CD14-positive monocyte (primary cell): ENCODE measurements around the gene UTS2B. TPM values are rescaled to one million over a fixed set of nuclear protein-coding genes. Genes with fewer than 3 reads are reported as not detected.
A peak's percentile ranks its signal among the peaks of the same experiment; 100 is the strongest.

Experiments
- DNase-seq, 3 donors: peaks; one replicate each; pipeline ENCODE4 v3.0.0-alpha.2; 2011 to 2022
- H2AFZ ChIP-seq: 2 replicates; pipeline ENCODE4 v1.6.0; 2012; ENCODE audit warnings: mild to moderate bottlenecking, low read depth, low read length, inconsistent platforms; ENCODE audit not compliant: insufficient read depth, poor library complexity, severe bottlenecking
- H3K27ac ChIP-seq, 2 donors: 1 replicate in 1 of 2; 2 replicates in 1 of 2; pipeline ENCODE4 v1.5.1; 2012 to 2013; ENCODE audit warnings: low read length in 2 of 2, control low read depth in 1 of 2, inconsistent platforms in 1 of 2, low read depth in 1 of 2, mild to moderate bottlenecking in 1 of 2
- H3K27me3 ChIP-seq, 2 donors: one replicate each; pipeline versions ENCODE4 v1.6.0 to v1.6.1; 2011 to 2013; ENCODE audit warnings: low read length in 2 of 2; ENCODE audit not compliant: control insufficient read depth in 2 of 2, insufficient read depth in 2 of 2
- H3K36me3 ChIP-seq, 2 donors: replicated peaks in 1 of 2; 1 replicate in 1 of 2; 2 replicates in 1 of 2; pipeline versions ENCODE4 v1.5.1 to v1.6.1; 2012 to 2013; ENCODE audit warnings: low read length in 2 of 2, control low read depth in 1 of 2, inconsistent platforms in 1 of 2, mild to moderate bottlenecking in 1 of 2; ENCODE audit not compliant: insufficient read depth in 2 of 2, control insufficient read depth in 1 of 2
- H3K4me1 ChIP-seq, 2 donors: 1 replicate in 1 of 2; 2 replicates in 1 of 2; pipeline versions ENCODE4 v1.5.1 to v1.6.1; 2012 to 2013; ENCODE audit warnings: low read length in 2 of 2, control low read depth in 1 of 2, inconsistent platforms in 1 of 2, mild to moderate bottlenecking in 1 of 2, moderate library complexity in 1 of 2; ENCODE audit not compliant: insufficient read depth in 2 of 2, control insufficient read depth in 1 of 2
- H3K4me2 ChIP-seq: replicated peaks from 2 replicates; pipeline ENCODE3; 2012; ENCODE audit warnings: low read length, moderate library complexity, mild to moderate bottlenecking; ENCODE audit not compliant: poor library complexity, severe bottlenecking; ENCODE audit errors: extremely low read depth
- H3K4me3 ChIP-seq, 3 experiments: fragments of 200-600 bp in 1 of 3; sonication (generic) in 1 of 3; replicated peaks in 1 of 3; 1 replicate in 2 of 3; 2 replicates in 1 of 3; pipeline ENCODE4 v1.5.1; 2011 to 2013; ENCODE audit warnings: low read length in 3 of 3, mild to moderate bottlenecking in 3 of 3, control low read depth in 2 of 3, low read depth in 2 of 3, inconsistent platforms in 1 of 3, moderate library complexity in 1 of 3
- H3K79me2 ChIP-seq: 2 replicates; pipeline ENCODE4 v1.6.0; 2012; ENCODE audit warnings: mild to moderate bottlenecking, control low read depth, inconsistent platforms, low read length, moderate library complexity; ENCODE audit not compliant: insufficient read depth
- H3K9ac ChIP-seq: 2 replicates; pipeline ENCODE4 v1.6.0; 2017; ENCODE audit warnings: low read length, mild to moderate bottlenecking; ENCODE audit not compliant: insufficient read depth, poor library complexity, severe bottlenecking
- H3K9me3 ChIP-seq, 2 donors: replicated peaks in 1 of 2; 1 replicate in 1 of 2; 2 replicates in 1 of 2; pipeline versions ENCODE4 v1.5.1 to v1.6.1; 2012 to 2013; ENCODE audit warnings: low read length in 2 of 2, control low read depth in 1 of 2; ENCODE audit not compliant: control insufficient read depth in 1 of 2, insufficient read depth in 1 of 2
- H4K20me1 ChIP-seq: 2 replicates; pipeline ENCODE4 v1.6.0; 2012; ENCODE audit warnings: mild to moderate bottlenecking, low read length, control low read depth, moderate library complexity; ENCODE audit not compliant: insufficient read depth
- H3K27ac Mint-ChIP-seq, 7 donors: one replicate each; pipeline ENCODE4 v1.8.0; 2020; ENCODE audit warnings: mild to moderate bottlenecking in 7 of 7, mixed read lengths in 7 of 7, moderate library complexity in 6 of 7, inconsistent platforms in 2 of 7
- H3K27me3 Mint-ChIP-seq, 3 donors: one replicate each; pipeline ENCODE4 v1.8.0; 2021 to 2022; ENCODE audit warnings: low read depth in 3 of 3, mild to moderate bottlenecking in 3 of 3, mixed read lengths in 3 of 3, moderate library complexity in 3 of 3, inconsistent platforms in 1 of 3
- H3K36me3 Mint-ChIP-seq, 2 donors: one replicate each; pipeline ENCODE4 v1.8.0; 2020; ENCODE audit warnings: mixed read lengths in 2 of 2, inconsistent platforms in 1 of 2, mild to moderate bottlenecking in 1 of 2
- H3K4me1 Mint-ChIP-seq: one replicate; pipeline ENCODE4 v1.8.0; 2020; ENCODE audit warnings: mild to moderate bottlenecking, mixed read lengths
- H3K4me3 Mint-ChIP-seq, 2 donors: one replicate each; pipeline ENCODE4 v1.8.0; 2020; ENCODE audit warnings: mild to moderate bottlenecking in 2 of 2, mixed read lengths in 2 of 2, moderate library complexity in 1 of 2
- H3K9me3 Mint-ChIP-seq, 7 donors: one replicate each; pipeline ENCODE4 v1.8.0; 2020 to 2022; ENCODE audit warnings: mixed read lengths in 7 of 7, mild to moderate bottlenecking in 6 of 7, moderate library complexity in 6 of 7, inconsistent platforms in 2 of 7
- CTCF ChIP-seq: fragments of 200-600 bp; IDR thresholded peaks from one replicate; pipeline ENCODE4 v1.8.0; 2022; ENCODE audit warnings: antibody characterized with exemption, mild to moderate bottlenecking
- WGBS: methylation state at CpG from one replicate; pipeline ENCODE4 v1.1.5; 2013; ENCODE audit warnings: missing lambda C conversion rate; ENCODE audit not compliant: insufficient coverage; 5-methylcytosine and 5-hydroxymethylcytosine counted together
- intact Hi-C, 2 donors: fragments of 100-400 bp; cut with micrococcal nuclease; formaldehyde crosslinking; loops; one replicate each; pipeline versions ENCODE4 v1.15.0 to v1.15.1; 2023
- polyA plus RNA-seq, 3 donors: library from polyadenylated mRNA; depleted of rRNA in 1 of 3; unstranded in 2 of 3; stranded (reverse) in 1 of 3; fragments of 300-500 nt in 2 of 3; fragments of >200 nt in 1 of 3; fragmentation: Illumina TruSeq in 2 of 3; gene quantifications; 1 replicate in 2 of 3; 2 replicates in 1 of 3; pipeline ENCODE4 v1.2.3, GENCODE V29; 2012 to 2021

UTS2B gene
- polyA plus RNA-seq, 3 donors: not detected

- intact Hi-C loops: no loop called here
- H2AFZ ChIP-seq: no peak overlapping the region
- H3K4me1 ChIP-seq: peaks cover 10 to 11% of the 10 kb centered on the region in 2 donors
- no peaks in the 10 kb centered on the region for H3K79me2 ChIP-seq
- Mint-ChIP-seq H3K4me1 (peaks cover 10% of the 10 kb centered on the region), H3K27ac (no peak overlapping the region), H3K4me3 (no peak overlapping the region), H3K9me3 (peaks cover 0 to 2% (median 0%) of the 10 kb centered on the region in 7 donors), H3K36me3 (no peaks in the 10 kb centered on the region), H3K27me3 (peaks cover 0 to 5% (median 4%) of the 10 kb centered on the region in 3 donors)
- H3K9me3 ChIP-seq: no peaks in the 10 kb centered on the region
- H4K20me1 ChIP-seq: no peaks in the 10 kb centered on the region
- H3K27ac ChIP-seq: no peak overlapping the region
- TF ChIP-seq CTCF: no peak
- H3K4me2 ChIP-seq: peak overlapping the region; percentile 13
- no peaks in the 10 kb centered on the region for H3K36me3 ChIP-seq
- no peak overlapping the region for H3K9ac ChIP-seq
- H3K27me3 ChIP-seq: no peaks in the 10 kb centered on the region
- no CpG with 5 or more reads among the region's 1 CpG for WGBS
- no peak overlapping the region for H3K4me3 ChIP-seq
- peak; percentile 12 to 40 (median 36) for DNase-seq
Observed at GRCh38 chr3:191239407-191240031, 90.8 kb downstream of the UTS2B start.

- Mint-ChIP-seq H3K4me3 (no peak overlapping the region), H3K4me1 (peaks cover 10% of the 10 kb centered on the region)
- TF ChIP-seq CTCF: no peak
Observed at GRCh38 chr3:191238321-191238817, 92.0 kb downstream of the UTS2B start.

More at GRCh38 chr3:191238321-191238817, 92.0 kb downstream of the UTS2B start:
- intact Hi-C loops: no loop called here
- Histone ChIP-seq H3K4me2 (no peak overlapping the region), H4K20me1 (no peaks in the 10 kb centered on the region), H3K4me3 (no peak overlapping the region), H3K27me3 (no peaks in the 10 kb centered on the region), H3K9me3 (no peaks in the 10 kb centered on the region), H3K4me1 (peaks cover 10 to 11% of the 10 kb centered on the region in 2 donors), H3K36me3 (no peaks in the 10 kb centered on the region), H3K9ac (no peak overlapping the region), H2AFZ (no peak overlapping the region), H3K79me2 (no peaks in the 10 kb centered on the region), H3K27ac (no peak overlapping the region)
- Mint-ChIP-seq H3K36me3 (no peaks in the 10 kb centered on the region), H3K27ac (no peak overlapping the region), H3K27me3 (peaks cover 0 to 7% (median 5%) of the 10 kb centered on the region in 3 donors), H3K9me3 (peaks cover 0 to 2% (median 0%) of the 10 kb centered on the region in 7 donors)
- no peak for DNase-seq
- WGBS: no CpG with 5 or more reads among the region's 4 CpGs
